ENCODE measurements around the gene BCAR1. TPM values are rescaled to one million over a fixed set of nuclear protein-coding genes. Genes with fewer than 3 reads are reported as not detected.
"Not testable (repeated sequence)": the region's sequence is repeated elsewhere in the genome, so short reads cannot be mapped to it uniquely, and the experiment has no call there.

The BCAR1 gene, protein sequence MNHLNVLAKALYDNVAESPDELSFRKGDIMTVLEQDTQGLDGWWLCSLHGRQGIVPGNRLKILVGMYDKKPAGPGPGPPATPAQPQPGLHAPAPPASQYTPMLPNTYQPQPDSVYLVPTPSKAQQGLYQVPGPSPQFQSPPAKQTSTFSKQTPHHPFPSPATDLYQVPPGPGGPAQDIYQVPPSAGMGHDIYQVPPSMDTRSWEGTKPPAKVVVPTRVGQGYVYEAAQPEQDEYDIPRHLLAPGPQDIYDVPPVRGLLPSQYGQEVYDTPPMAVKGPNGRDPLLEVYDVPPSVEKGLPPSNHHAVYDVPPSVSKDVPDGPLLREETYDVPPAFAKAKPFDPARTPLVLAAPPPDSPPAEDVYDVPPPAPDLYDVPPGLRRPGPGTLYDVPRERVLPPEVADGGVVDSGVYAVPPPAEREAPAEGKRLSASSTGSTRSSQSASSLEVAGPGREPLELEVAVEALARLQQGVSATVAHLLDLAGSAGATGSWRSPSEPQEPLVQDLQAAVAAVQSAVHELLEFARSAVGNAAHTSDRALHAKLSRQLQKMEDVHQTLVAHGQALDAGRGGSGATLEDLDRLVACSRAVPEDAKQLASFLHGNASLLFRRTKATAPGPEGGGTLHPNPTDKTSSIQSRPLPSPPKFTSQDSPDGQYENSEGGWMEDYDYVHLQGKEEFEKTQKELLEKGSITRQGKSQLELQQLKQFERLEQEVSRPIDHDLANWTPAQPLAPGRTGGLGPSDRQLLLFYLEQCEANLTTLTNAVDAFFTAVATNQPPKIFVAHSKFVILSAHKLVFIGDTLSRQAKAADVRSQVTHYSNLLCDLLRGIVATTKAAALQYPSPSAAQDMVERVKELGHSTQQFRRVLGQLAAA
- total RNA-seq (2014; rRNA removed; shearing (Covaris generic)) = 12.9 and 19.6 TPM in 2 replicates

DNA sequence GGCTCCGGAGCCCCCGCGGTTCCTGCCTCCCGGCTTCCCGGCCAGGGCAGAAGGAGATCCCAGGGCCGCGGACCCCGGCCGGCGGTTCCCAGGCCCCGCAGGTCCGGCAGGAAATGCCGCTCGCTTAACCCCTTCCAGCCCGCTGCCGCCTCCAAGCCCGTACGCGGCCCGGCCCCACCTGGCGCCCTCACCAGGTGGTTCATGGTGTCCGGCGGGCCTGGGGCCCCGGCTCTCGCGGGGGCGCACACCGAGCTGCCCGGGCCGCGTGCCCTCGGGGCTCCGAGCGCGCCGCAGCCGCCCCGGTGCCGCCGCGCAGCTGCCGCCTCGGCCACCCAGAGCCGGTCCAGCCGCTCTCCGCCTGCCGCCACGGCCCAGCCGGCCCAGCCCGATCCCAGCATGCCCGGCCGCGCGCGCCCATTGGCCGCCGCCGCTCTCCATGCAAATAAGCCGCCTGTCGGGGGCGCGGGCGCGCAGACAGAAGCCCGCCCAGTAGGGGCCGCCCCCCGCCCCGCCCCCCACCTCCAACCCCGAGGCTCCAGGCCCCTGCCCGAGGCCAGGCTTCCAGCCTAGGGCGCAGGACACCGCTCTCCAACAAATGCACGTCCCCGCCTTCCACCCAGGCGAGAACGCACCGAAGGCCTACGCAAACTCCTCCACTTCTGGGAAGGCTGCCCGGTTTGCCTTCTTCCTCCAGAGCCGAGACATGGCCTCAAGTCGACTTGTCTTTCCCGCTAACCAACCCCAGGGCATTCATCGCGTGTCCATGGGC is at the start of gene BCAR1:
TSS of gene BCAR1 (minus strand) at position 345 of the 769 bp plus-strand sequence. CDS start at position 203, 142 bp downstream.
- peak; percentile 71 for DNase-seq (ENCODE audit: low spot score)

DNA sequence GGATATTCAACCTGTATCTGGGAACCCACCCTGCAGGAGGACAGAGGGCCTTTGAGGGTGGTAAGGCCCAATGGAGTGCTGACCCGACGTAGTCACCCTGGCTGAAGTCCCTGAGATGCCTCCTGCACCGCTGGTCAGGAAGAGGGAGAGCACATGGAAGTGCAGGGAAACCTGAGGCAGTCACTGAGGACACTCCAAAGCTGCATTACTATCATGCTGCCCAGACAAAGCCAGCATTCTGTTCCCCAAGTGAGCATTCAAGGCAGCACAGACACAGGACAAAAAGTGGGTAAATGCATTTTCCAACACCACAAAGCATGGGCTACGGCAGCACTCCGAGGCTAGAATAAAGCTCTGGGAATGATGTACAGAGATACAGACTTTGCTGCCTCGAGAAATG is 46.8 kb upstream of the BCAR1 start:
- DNase-seq (ENCODE audit: low spot score) = no peak

DNA sequence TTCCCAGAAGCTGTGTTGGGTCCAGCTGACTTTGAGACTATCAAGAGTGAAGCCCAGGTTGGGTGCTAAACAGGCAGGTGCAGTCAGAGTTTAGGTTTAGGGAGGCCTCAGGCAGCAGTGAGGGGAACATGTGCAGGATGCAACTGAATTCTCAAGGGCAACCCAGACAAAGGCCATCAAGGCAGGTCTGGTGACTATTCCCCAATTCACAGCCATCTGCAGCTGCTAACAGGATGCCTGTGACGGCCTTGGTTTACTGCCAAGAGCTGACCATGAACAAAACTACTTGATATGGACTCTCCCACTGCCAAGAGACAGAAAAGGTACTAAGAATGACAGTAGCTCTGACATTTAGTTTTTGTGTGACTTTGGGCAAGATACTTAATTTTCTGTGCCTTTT is 45.2 kb upstream of the BCAR1 start:
- DNase-seq (ENCODE audit: low spot score) = no peak

DNA sequence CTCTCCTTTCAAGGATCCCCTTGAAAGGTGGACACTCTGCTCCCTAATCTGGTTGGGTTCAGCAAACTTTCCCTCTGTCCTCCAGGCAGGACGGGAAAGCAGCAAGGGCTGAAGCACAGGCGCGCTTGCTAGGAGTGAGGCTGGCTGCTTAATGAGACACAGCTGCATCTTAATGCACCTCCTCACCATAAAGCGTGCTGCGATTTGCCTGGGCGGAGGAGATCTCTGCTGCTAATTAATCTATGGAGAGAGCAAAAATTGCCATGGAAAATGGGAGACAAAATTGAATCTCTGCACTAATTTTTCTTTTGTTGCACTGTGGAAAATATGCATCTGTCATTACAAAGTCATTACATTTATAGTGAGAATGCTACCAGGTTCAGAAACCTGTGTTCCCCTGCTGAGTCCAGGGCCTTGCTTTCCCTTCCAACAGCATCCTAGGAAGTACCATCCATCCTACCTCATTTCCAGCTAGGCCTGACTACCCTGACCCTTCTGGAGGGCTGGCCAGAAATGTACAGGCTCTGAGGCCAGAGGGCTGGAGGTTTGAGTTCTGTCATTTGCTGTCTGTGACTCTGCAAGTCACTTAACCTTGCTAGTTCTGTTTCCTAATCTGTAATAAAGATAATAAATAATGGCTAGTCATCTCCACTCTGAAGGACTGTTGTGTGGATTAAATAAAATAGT is 43.5 kb upstream of the BCAR1 start:
- DNase-seq (ENCODE audit: low spot score) = no peak

DNA sequence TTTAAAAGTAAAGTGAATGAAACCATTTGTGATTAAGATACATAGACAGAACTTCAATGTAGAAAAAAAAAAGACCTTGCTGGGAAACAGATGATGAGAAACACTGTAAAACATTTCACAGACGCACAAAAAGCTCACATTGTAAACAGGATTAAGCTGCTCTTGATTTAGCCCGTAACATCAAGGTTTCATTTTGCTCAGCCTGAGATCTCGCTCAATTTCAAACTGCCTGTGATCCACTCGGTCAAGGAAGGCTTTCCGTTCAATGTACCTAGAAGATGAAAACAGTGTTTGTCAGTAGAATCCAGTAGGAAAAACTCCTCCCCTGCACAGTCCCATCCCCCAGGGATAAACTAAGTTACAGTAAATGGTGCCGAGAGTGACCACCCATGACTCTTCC is 42.3 kb upstream of the BCAR1 start:
- no peak for DNase-seq (ENCODE audit: low spot score)

DNA sequence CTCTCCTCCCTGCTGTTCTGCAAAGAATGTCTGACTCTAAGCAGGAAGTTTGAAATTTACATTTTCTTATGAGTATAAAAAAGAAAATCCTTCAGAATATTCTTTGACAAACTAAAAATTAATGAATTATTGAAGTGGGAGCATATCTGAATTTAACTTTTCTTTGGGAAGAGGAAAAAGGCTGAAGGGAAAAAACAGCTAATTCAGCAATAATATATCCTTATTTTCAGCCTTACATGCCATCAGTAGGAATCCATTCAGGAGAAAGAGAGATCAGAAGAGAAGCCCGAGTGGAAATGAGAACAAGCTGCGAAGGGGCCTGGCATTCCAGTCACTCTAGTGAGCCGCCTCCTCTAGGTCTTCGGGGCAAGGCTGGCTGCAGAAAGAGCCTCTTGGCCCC is 41.7 kb upstream of the BCAR1 start:
- no peak for DNase-seq (ENCODE audit: low spot score)

DNA sequence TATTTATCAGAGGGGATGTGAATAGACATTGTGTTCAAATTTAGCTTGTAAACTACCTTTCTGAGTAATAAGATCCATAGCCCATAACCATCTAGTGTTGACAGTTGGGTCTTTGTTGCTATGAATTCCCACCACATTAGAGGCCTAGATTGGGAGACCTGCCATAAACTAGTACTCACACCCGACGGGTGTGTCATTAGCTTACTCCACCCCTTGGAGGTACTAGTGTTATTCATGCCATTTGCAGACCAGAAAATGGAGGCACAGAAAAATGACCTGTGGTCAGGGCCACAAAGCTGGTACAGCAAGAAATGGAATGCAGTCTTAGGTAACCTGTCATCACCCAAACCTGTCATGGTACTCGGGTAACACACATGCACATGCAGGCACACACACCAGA is 41.3 kb upstream of the BCAR1 start:
- DNase-seq (ENCODE audit: low spot score) = no peak

DNA sequence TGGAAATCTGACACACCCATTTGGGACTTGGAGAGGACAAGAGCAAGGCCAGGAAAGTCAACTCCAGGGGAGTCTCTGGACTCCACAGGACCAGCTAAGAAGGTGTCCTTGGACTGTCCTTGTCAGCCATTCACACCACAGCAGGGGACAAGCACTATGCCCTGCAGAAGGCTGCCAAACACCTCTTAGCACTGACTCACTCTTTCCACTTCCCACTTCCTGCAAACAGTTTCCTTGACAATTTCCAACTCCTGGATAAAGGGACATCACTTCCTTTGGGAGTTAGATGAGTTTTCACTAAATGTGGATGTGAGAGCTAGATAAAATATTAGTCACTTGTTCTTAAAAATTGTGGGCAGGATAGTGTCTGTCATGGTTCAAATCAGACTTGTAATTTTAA is 37.8 kb upstream of the BCAR1 start:
- peak; percentile 36 for DNase-seq (ENCODE audit: low spot score)

DNA sequence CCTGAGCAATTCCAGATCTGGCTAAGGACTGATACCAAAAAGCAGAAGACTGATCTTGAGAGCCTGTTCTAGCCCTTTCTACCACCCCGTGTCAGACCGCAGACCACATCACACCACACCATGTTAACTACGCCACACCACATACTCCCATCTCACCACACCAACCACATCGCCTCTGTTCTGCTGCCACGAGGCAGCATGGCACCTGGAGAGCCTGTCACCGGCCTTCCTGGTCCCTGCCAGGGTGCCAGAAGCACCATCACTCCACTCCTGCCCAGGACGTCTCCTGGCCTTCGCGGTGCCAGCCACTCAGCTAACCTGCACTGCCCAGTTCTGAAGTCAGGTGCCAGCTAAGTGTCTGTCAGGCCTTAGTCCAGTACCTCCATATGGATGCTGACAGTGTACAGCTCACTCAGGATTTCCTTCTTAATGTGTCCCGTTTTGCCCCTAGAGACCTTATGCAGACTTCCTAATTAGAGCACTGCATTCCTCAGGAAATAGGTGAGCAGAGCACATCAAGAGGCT is 37.2 kb upstream of the BCAR1 start:
- DNase-seq (ENCODE audit: low spot score) = no peak

DNA sequence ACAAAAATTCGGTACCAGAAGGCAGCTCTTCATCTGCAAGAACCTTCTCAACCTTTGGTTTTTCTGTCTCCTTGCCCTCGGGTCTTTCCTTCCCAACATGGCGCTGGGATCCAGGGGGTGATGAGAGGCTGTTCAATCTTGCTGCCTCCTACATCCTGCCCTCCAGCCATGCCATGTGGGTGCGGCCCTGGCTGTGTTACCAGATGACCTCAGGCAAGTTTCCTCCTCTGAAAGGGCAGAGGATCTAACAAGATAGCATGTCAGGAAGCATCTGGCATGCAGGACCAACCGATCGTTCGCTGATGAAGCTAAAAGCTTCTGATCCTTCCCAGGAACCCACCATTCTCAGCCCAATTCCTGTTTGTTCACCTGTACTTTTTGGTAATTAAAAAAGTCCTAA is 36.8 kb upstream of the BCAR1 start:
- DNase-seq (ENCODE audit: low spot score) = no peak

DNA sequence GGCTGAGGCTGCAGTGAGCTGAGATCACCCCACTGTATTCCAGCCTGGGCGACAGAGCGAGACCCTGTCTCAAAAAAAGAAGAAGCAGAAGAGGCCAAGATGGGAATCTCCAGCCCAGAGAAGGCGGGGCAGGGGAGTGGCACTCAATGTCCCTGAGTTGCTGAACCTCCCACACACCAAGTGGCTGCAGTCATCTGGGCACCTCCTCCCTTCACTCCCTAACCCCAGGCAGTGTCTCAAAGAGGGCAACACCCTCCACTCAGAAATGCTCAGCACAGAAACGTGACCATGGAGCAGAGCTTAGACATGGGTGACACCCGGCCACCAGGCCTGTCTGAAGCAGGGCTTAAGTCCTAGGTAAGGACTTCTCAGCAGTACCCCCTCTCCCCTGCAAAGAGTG is 36.3 kb upstream of the BCAR1 start:
- DNase-seq (ENCODE audit: low spot score) = no peak

DNA sequence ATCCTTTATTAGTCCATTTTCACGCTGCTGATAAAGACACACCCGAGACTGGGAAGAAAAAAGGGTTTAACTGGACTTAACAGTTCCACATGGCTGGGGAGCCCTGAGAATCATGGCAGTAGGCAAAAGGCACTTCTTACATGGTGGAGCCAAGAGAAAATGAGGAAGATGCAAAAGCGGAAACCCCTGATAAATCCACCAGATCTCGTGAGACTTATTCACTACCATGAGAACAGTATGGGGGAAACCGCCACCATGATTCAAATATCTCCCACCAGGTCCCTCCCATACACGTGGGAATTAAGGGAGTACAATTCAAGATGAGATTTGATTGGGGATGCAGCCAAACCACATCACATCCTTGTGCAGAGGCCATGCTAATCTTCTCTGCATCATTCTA is 35.0 kb upstream of the BCAR1 start:
- no peak for DNase-seq (ENCODE audit: low spot score)

DNA sequence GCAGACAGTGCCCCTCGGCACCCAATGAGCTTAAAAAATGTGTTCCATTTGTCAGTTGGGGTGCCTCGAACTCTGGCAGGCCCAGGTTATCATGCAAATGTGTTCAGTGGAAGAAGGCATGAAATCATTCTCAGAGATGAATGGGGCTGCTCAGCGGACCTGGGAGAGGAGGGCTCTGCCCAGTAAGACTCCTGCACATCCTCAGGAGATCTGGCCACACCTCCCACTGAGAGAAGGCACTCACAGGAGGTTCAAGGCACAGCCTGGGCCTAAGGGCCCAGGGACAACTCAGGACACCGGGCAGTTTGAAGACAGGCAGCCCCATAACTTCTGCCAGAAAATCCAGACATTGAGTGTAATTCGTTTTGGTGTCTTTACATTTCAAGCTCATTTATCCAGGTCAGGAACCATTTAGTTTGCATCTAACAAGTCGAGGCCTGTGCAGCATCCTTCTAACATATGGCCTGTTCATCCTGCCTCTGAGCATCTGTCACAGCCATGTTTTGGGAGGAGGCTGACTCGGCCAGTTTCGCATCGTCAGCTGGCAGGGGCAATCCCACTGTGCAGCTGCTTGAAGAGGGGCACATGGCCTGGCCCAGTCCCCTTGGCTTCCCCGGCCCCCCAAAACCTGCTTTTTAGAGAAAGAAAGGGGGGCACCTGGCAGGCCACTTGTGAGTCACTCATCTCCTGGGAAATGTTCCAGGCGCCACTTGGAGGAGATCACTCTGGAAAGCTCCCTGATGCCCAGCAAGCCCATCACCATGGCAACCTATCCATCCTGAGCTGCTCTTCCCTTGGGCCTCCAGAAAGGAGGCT is 31.2 kb upstream of the BCAR1 start:
- DNase-seq (ENCODE audit: low spot score) = no peak

DNA sequence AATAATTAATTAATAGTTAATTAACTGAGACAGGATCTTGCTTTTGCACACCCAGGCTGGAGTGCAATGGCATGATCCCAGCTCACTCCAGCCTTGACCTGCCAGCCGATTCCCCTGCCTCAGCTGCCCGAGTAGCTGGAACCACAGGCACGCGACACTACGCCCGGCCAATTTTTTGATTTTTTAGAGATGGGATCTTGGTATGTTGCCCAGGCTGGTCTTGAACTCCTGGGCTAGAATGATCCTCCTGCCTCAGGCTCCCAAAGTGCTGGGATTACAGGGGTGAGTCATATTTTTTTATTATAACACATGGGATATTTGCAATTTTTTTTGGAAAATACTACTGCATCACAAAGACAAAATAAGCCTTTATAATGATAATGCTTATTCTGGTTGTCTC is 30.4 kb upstream of the BCAR1 start:
- no peak for DNase-seq (ENCODE audit: low spot score)

DNA sequence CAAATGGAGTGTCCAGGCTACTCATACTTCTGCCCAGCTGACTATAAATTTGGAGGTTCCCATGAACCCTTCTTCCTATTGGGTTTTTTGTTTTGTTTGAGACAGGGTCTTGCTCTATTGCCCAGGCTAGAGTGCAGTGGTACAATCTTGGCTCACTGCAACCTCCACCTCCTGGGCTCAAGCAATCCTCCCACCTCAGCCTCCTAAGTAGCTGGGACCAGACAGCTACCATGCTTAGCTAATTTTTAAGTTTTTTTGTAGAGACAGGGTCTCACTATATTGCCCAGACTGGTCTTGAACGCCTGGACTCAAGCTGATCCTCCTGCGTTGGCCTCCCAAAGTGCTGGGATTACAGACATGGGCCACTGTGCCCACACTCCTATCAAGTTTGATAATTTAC is 29.6 kb upstream of the BCAR1 start:
- DNase-seq (ENCODE audit: low spot score) = not testable (repeated sequence)

DNA sequence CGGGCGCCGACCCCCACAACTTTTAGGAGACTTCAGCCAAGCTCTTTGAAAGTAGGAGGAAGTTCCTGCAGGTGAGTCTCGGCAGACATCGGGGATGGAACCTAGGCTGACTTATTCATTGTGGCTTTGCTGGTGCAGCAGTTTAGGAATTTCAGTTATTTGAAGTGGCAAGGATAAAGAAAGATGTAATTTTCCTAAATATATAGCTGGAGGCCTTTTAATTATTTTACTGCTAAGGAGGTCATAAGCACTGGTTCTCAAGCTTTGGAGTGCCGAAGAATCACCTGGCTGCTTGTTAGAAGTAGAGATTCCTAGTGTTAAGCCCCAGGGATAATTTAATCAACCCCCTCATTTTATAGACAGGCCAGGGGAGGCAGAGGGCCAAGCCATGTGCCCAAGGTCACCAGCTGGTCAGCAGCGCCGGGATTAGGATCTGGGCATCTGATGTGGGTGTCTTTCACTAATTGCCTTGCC is 28.9 kb upstream of the BCAR1 start:
- DNase-seq (ENCODE audit: low spot score) = no peak

DNA sequence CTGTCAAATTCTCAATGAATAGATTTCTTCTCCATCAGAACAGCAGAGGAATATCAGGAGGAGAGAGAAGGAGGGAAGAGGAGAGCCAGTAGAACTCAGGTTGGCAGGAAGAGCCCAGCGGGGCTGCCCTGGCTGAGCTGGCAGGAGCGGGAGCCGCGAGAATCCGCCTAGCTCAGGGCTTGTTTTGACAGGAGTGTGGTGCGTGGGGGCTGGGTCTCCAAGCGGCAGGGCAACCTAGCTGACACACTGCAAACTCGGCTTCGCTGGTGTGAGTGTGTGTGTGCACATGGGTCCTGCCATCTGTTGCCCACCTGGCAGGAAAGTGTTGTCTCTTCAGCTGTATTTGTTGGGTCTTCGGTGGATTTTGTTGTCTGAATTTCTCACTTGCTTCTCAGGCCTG is 27.9 kb upstream of the BCAR1 start:
- DNase-seq (ENCODE audit: low spot score) = no peak

DNA sequence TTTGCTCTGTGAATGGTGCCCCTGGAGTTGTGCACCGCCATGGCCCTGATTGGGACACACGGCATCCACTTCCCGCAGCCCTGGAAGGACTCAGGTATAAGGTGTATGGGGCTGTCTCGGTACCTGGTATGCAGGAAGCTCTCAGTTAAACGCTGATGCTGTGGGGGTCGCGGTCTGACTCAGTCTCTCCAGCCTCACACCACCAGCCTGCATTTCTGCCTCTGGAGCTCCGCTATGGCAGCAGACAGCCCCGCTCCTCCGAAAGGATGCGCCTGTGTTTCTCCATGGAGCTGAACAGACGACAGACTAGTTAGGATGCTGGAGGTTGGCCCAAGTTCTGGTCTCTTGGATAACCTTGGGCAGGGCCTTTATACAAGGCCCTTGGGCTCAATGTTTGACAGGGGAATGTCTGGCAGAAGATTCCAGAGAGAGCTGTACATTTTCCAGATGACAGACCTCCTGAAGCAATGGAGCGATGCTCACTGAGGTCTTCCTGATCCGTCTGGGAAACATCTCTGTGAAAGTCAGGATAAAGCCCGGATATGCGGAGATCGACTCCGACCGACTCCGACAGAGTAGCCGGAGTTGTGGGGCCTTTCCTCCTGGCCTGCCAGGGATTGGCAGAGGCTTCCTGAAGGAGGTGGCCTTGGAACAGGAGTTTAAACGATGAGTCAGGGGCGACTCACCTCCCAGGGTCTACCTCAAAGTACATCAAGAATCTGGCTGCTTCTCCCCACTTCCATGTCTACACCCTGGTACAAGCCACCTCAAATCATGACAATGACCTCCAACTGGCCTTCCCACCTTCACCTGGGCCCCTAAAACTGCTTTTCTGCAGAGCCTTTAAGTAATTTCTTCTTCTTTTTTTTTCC is 21.9 kb upstream of the BCAR1 start:
- no peak for DNase-seq (ENCODE audit: low spot score)

DNA sequence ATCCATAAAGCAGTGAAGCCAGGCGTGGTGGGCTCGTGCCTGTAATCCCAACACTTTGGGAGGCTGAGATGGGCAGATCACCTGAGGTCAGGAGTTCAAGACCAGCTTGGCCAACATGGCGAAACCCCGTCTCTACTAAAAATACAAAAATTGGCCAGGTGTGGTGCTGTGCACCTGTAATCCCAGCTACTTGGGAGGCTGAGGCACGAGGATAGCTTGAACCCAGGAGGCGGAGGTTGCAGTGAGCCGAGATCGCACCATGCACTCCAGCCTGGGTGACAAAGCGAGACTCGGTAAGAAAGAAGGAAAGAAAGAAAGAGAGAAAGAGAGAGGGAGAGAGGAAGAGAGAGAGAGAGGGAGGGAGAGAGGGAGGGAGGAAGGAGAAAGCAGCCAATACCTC is 21.2 kb upstream of the BCAR1 start:
- DNase-seq (ENCODE audit: low spot score) = not testable (repeated sequence)

Measured in H4 (cell line).